HG03175 (cell line): ENCODE results near the gene TBC1D14.
A peak's percentile ranks its signal among the peaks of the same experiment; 100 is the strongest.
"Not testable (repeated sequence)": the region's sequence is repeated elsewhere in the genome, so short reads cannot be mapped to it uniquely, and the experiment has no call there.

Source experiments
- ATAC-seq: cut with Tn5 transposase; IDR thresholded peaks from one replicate; pipeline ENCODE4 v1.9.1; 2021; ENCODE audit warnings: mild to moderate bottlenecking, moderate library complexity; ENCODE audit not compliant: unreplicated experiment

Gene TBC1D14

GRCh38 chr4:6908432-6909112 is 1.1 kb upstream of the TBC1D14 start:
- no peak for ATAC-seq

DNA sequence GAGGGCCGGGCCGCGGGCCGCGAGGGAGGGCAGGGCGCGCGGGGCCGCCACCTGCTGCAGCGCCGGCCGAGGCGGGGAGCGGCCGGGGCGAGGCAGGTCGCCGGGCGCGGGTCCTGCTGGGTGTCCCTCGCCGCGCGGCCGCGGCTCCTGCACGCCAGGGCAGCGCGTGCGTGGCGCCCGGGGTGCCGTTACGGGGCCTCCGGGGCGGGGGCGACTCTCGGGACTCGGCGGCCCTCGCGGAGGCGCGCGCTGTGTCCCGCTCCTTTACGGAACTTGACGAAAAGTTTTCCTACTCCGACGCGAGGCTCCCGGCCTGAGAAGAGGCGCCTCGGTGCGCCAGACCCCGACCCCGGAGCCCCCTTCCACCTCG is 329 bp downstream of the TBC1D14 start:
- peak; percentile 37 for ATAC-seq

GRCh38 chr4:6910340-6910959 is 824 bp downstream of the TBC1D14 start:
- ATAC-seq: no peak

GRCh38 chr4:6910960-6911874 is 1.6 kb downstream of the TBC1D14 start:
- ATAC-seq: no peak

GRCh38 chr4:6911917-6912316 is 2.3 kb downstream of the TBC1D14 start:
- not testable (repeated sequence) for ATAC-seq

GRCh38 chr4:6912441-6912840 is 2.8 kb downstream of the TBC1D14 start:
- no peak for ATAC-seq

- no peak for ATAC-seq
These were observed 3.8 kb downstream of the TBC1D14 start for GRCh38 chr4:6913350-6913905.

DNA sequence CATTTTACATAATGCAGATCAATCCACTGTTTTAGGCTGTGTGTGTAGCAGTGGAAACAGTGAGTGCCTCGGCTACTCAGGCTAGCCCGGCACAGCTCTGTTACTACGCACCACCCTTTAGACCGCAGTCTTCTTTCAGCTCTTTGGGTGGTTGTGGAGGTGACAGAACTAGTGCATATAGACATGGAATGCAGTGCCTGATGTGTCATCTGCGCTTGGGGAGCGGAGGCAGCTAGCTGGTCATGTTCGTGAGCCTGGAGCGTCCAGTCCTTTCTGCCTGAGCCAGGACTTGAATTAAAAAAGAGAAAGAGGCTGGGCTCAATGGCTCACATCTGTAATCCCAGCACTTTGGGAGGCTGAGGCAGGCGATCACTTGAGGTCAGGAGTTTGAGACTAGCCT is 4.8 kb downstream of the TBC1D14 start:
- ATAC-seq: no peak

- ATAC-seq: no peak
These were observed 5.7 kb downstream of the TBC1D14 start for GRCh38 chr4:6915041-6916005.

GRCh38 chr4:6916069-6916586 is 6.5 kb downstream of the TBC1D14 start:
- ATAC-seq: no peak

GRCh38 chr4:6916587-6917460 is 7.2 kb downstream of the TBC1D14 start:
- ATAC-seq: no peak

DNA sequence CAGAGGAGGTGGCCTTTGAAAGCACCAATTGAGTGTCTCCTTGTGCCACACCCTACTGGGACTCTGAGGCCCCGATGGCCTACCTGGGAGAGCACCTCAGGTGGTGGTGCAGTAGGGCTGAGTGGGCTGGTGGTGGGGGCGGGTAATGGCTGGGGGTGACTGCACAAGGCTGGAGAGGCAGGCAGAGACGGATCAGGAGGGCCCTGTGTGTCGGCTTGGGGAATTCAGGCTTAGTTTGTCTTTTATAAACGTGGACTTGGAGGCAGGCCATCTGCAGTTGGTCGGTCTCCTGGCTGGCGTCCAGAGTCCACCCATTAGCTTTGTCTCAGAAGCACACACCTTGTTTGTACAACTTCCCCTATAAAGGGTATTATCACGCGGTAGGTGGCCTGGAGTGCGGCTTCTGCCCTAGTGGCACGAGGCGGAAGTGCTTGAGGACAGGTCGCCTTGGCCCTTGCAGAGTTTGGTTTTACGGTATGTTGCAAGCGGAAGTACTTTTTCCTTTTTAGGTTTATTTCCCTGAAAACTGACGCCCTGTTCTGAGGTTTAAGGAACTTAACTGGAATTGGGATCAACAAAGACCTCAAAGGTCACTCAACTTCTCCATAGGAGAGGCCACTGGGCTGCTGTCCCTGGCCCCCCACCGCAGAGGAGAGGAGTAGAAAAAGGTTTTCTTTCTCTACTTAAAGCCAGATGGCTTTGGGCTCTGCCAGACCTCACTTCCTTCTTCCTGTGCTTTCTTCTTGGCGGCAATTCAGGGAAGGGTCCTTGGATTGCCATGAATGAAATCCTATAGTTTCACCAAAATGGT is 8.0 kb downstream of the TBC1D14 start:
- ATAC-seq: peak; percentile 95

DNA sequence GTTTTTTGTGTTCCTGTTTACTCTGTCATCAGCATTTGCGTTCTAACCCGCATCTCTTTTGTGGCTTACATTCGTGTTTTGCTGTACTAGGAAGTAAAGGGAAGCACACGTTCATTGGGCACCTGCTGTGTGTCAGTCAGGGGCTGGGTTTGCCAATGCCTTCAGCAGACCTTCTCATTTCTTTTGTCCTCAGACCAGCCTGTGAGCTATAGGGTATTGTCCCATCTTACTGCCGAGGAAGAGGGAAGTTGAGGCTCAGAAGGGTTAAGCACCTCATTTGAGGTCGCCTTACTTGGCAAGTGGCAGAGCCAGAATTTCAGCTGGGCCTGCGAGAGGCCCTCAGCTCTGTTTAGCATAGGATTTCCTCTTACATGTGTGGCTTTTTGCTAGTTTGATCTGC is 8.7 kb downstream of the TBC1D14 start:
- no peak for ATAC-seq

- ATAC-seq: no peak
These were observed 10.5 kb downstream of the TBC1D14 start for GRCh38 chr4:6920171-6920570.

GRCh38 chr4:6923507-6923906 is 13.9 kb downstream of the TBC1D14 start:
- no peak for ATAC-seq

DNA sequence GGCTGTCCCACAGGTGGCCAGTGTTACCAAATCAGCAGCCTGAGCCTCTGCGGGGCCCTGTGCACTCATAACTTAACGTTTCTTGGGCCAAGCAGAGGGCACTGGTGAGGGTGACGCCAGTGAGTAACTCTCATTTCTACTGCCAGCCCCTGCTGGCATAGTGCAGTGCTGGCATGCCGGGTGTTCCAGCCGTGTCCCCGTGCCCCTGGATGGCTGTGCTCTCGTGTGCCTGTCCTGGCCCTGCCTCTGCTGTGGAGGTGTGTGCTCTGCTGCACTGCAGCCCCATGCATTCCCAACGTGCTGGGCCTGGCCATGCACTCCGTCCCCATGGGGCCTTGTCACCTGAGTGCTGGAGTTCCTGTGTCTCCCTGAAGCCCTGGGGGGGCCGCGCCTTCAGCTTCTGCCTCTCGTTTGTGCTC is 14.7 kb downstream of the TBC1D14 start:
- no peak for ATAC-seq

DNA sequence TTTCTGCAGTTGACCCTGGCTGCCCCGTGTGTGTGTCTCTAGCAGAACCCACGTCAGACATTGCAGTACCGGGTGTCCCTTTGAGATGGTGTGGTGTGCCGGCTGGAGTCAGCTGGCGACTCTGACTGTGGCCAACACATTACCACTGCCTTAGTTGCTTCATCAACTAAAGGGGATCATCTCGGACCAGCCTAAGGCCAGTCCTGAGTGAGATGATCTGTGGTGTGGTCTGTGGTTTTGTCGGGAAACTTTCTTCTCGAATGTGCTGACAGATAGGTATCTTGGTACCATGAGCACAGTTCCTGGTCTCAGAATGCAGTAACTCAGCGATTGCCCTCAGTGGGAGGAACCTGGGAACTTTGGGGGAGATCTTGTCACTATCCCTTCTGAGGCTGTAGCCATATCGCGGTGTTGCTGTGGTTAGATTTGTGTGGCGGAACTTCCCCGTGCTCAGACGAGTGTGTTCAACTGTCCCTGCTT is 15.8 kb downstream of the TBC1D14 start:
- ATAC-seq: no peak

DNA sequence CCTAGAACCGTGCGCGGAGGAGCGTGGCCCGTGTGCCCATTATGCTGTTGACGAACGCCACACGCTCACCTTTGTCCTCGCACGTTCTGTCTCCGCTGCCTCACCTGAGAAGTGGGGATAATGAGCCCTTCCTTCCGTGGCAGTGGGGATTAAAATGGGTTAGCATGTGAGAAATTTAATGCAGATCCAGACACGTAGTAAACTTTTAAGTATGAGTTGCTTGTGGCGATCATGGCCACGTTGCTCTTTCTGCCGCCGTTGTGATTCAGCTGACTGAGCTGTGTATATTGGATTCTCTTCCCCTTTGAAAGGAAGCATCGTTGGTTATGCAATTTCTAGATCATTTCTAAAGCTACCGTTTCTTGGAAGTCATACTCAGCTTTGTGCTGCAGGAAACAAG is 16.5 kb downstream of the TBC1D14 start:
- ATAC-seq: no peak
